NCI-H446 (cell line): ENCODE measurements around the gene MACIR.

ENCODE experiments used
- DNase-seq, 2 experiments: peaks; one replicate each; lab custom pipeline; 2025; lab: John Stamatoyannopoulos, UW

The MACIR gene

DNA sequence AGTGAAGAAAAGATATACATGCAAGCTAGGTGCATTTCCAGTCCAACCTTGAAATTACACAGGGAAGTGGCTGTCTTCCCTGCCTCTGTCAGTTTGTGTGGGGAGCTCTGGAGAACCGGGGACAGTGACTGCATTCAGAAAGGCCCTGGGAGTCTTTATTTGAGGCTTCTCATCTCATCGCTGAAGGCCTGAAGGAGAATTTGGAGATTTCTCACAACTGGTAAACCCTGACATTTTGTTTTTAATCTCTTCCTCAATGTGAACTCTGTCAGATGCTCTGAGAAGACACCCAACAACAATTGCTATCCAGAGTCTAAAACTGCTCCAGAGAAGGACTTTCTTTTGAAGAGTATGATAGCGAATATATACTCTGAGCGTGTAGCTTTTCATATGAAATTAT, 33.0 kb downstream of the MACIR start:
- no peak for DNase-seq

- no peak for DNase-seq
Observed at GRCh38 chr5:103293099-103293498, 34.5 kb downstream of the MACIR start.

GRCh38 chr5:103293719-103294118, 35.2 kb downstream of the MACIR start:
- DNase-seq: no peak

GRCh38 chr5:103294906-103295305, 36.3 kb downstream of the MACIR start:
- no peak for DNase-seq

- no peak for DNase-seq
Observed at GRCh38 chr5:103295424-103295823, 36.9 kb downstream of the MACIR start.

DNA sequence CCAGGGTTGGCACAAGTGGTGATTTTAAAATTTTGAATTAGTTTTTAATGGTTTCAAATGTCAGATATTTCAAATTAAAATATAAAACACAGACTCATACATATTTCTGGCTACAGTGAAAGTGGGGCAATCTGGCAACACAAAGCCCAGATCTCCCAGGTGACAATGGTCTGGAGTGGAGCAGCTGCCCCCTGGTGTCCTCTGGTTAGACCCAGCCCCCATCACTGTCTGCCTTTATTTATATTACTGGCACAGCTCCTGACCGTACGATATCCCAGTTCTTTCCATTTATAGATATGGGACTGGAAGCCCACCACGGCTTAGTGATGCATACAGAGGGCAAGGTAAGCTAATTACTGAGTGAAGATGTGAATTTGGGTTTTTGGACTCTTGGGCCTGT, 37.3 kb downstream of the MACIR start:
- DNase-seq: no peak

GRCh38 chr5:103298117-103298516, 39.6 kb downstream of the MACIR start:
- no peak for DNase-seq

GRCh38 chr5:103298607-103299188, 40.1 kb downstream of the MACIR start:
- DNase-seq: no peak

- no peak for DNase-seq
Observed at GRCh38 chr5:103305809-103306208, 47.2 kb downstream of the MACIR start.

DNA sequence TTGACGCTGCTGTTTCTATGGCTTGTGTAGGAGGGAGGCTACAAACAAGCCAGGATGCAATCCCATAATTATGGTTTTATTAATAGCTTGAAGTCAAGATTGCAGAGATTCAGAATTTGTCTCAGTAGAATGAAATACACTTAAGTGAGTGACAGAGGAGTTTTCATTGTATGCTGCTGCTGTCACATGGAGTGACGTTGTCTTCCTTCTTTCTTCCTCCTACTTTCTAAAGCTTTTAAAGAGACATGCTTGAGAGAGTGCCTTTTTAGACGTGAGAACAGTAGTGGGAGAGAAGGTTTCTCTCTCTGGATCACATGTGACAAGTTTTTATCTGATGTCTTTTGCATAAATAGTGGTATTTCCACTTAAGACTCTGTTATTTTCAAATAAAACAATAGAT, 48.9 kb downstream of the MACIR start:
- DNase-seq: no peak

DNA sequence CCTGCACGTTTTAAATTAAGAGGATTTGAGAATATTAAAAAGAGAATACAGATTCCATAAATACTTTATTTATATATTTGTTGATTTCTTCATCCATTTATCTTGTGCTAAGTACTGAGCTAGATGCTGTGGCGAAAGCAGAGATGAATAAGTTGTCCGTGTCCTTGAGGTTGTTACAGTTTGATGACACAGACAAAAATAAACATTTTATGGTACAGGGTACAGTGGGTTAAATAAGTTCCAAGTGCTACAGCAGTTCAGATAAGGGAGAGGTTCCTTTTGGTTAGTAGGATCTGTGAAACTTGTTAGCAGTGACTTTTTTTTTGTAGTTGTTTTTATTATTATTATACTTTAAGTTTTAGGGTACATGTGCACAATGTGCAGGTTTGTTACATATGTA, 50.2 kb downstream of the MACIR start:
- DNase-seq: no peak

DNA sequence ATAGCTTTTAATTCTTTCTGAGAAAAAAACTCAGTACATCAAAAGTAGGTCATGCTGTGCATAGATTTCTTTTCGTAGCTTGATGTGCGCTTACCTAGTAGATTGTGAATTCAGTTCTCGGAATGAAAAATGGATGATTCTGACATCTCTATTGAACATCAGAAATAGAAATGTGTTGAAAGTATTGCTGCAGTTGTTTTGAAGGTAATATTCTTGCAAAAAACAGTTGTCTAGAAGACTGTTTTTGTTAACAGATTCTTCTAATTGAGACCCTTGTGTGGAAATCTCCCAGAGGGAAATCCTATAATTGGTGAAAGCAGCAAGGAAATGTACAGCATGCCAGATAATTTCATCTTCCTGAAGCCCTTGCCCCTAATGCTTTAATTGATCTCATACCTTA, 54.5 kb downstream of the MACIR start:
- no peak for DNase-seq

- DNase-seq: no peak
Observed at GRCh38 chr5:103315455-103315854, 56.9 kb downstream of the MACIR start.

DNA sequence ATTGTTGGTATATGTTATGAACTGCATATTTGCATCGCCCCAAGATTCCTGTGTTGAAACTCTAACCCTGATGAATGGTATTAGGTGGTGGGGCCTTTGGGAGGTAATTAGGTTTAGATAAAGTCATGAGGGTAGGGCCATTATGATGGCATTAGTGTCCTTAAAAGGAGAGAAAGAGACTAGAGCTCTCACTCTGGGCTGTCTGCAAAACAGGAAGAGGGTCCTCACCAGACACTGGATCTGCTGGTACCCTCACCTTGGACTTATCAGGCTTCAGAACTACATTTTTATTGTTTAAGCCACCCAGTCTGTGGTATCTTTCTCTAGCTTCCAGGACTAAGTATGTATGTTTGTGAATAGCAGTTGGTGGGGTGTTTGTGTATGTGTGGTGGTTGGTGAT, 68.9 kb downstream of the MACIR start:
- no peak for DNase-seq

DNA sequence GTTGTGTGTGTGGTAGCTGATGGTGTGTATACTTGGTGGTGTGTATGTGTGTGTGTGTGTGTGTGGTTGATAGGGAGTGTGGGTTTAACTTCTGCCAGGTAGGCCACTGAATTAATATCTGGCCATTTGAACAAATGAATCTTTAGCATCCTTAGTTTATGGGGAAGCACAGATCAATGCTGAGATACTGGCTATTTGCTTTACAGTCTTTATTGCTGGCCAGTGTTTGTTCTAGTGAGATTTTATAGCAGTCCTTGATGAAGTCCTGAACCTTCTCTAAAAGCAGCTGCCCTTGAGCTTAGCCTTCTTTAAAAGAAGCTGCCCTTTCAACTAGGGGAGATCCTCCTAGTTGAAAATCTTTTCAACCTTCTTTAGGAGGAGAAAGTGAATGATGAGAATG, 69.3 kb downstream of the MACIR start:
- DNase-seq: no peak
